Fibroblast of the conjunctiva (primary cell): Measurements from ENCODE around the gene RASL11A.
"Not testable (repeated sequence)": the region's sequence is repeated elsewhere in the genome, so short reads cannot be mapped to it uniquely, and the experiment has no call there.

ENCODE experiments used
- DNase-seq: peaks from one replicate; pipeline ENCODE4 v3.0.0-alpha.2; 2010; ENCODE audit warnings: low read depth

RASL11A gene

GRCh38 chr13:27270594-27271520, at the start of gene RASL11A:
Gene RASL11A (plus strand): TSS chr13:27270830. CDS start chr13:27270945, 115 bp downstream.
- peak; percentile 78 for DNase-seq

- DNase-seq, result not testable (repeated sequence)
These were observed 48.5 kb upstream of the RASL11A start for GRCh38 chr13:27222100-27222499.

GRCh38 chr13:27226991-27227390, 43.6 kb upstream of the RASL11A start:
- DNase-seq, result no peak

GRCh38 chr13:27228131-27228530, 42.5 kb upstream of the RASL11A start:
- DNase-seq, result no peak

- DNase-seq, result no peak
These were observed 41.0 kb upstream of the RASL11A start for GRCh38 chr13:27229642-27230041.

GRCh38 chr13:27233964-27234363, 36.7 kb upstream of the RASL11A start:
- DNase-seq, result no peak

- no peak for DNase-seq
These were observed 34.2 kb upstream of the RASL11A start for GRCh38 chr13:27236478-27236877.

- DNase-seq, result no peak
These were observed 27.9 kb upstream of the RASL11A start for GRCh38 chr13:27242702-27243101.

GRCh38 chr13:27245610-27246009, 25.0 kb upstream of the RASL11A start:
- DNase-seq, result no peak

GRCh38 chr13:27250833-27251165, 19.8 kb upstream of the RASL11A start:
- no peak for DNase-seq

- peak; percentile 96 for DNase-seq
These were observed 19.2 kb upstream of the RASL11A start, which contains the start of gene RPL21 for GRCh38 chr13:27251166-27252091. Gene RPL21 (plus strand): TSS chr13:27251558. CDS start chr13:27253777, 2,219 bp downstream.

- no peak for DNase-seq
These were observed 18.2 kb upstream of the RASL11A start for GRCh38 chr13:27252467-27252866.

GRCh38 chr13:27257233-27257568, 13.4 kb upstream of the RASL11A start:
- DNase-seq, result no peak

GRCh38 chr13:27257648-27258253, 12.9 kb upstream of the RASL11A start:
- DNase-seq, result no peak

GRCh38 chr13:27258637-27259386, 11.8 kb upstream of the RASL11A start:
- no peak for DNase-seq

GRCh38 chr13:27259831-27260230, 10.8 kb upstream of the RASL11A start:
- no peak for DNase-seq

- DNase-seq, result no peak
These were observed 9.2 kb upstream of the RASL11A start for GRCh38 chr13:27261396-27261795.

- DNase-seq, result no peak
These were observed 7.2 kb upstream of the RASL11A start for GRCh38 chr13:27263438-27263837.

- DNase-seq, result peak; percentile 26
These were observed 6.4 kb upstream of the RASL11A start for GRCh38 chr13:27264181-27264580.

- DNase-seq, result no peak
These were observed 6.0 kb upstream of the RASL11A start for GRCh38 chr13:27264648-27265047.

- DNase-seq, result no peak
These were observed 3.7 kb upstream of the RASL11A start for GRCh38 chr13:27266917-27267316.

GRCh38 chr13:27267596-27267995, 3.0 kb upstream of the RASL11A start:
- DNase-seq, result no peak
